ENCODE data around the gene PIP5K1B. TPM values are rescaled to one million over a fixed set of nuclear protein-coding genes. Genes with fewer than 3 reads are reported as not detected.
A peak's percentile ranks its signal among the peaks of the same experiment; 100 is the strongest.

The PIP5K1B gene
- total RNA-seq, 2 donors from 2014 or later: 3.9 to 7.1 TPM

- DNase-seq (ENCODE audit: low spot score): no peak
Observed at GRCh38 chr9:69028754-69029153, 323.7 kb downstream of the PIP5K1B start.

GRCh38 chr9:69029535-69029934 lies 324.5 kb downstream of the PIP5K1B start:
- TF ChIP-seq CTCF (IDR thresholded peaks at IDR 0.05): no peak
- no peak overlapping the region for H3K27ac ChIP-seq
- DNase-seq (ENCODE audit: low spot score): no peak
- no peak for ATAC-seq (ENCODE audit: insufficient number of reproducible peaks, low FRiP score, low read depth)
- H3K4me3 ChIP-seq: no peak overlapping the region
- H3K4me1 ChIP-seq (ENCODE audit: control insufficient read depth in 1 of 2, low read depth in 2 of 2): no peaks in the 10 kb centered on the region
- no peaks in the 10 kb centered on the region for H3K27me3 ChIP-seq (replicated peaks; ENCODE audit: insufficient read depth)
- H3K36me3 ChIP-seq: no peaks in the 10 kb centered on the region
- no peaks in the 10 kb centered on the region for H3K9me3 ChIP-seq

More at GRCh38 chr9:69028754-69029153, 323.7 kb downstream of the PIP5K1B start:
- no peaks in the 10 kb centered on the region for H3K4me1 ChIP-seq (ENCODE audit: control insufficient read depth in 1 of 2, low read depth in 2 of 2)
- no peaks in the 10 kb centered on the region for H3K36me3 ChIP-seq
- no peak overlapping the region for H3K27ac ChIP-seq
- H3K9me3 ChIP-seq: no peaks in the 10 kb centered on the region
- ATAC-seq (ENCODE audit: insufficient number of reproducible peaks, low FRiP score, low read depth): no peak
- no peak overlapping the region for H3K4me3 ChIP-seq
- no peaks in the 10 kb centered on the region for H3K27me3 ChIP-seq (replicated peaks; ENCODE audit: insufficient read depth)
- TF ChIP-seq CTCF (IDR thresholded peaks at IDR 0.05): no peak

GRCh38 chr9:69030851-69031645 lies 326.0 kb downstream of the PIP5K1B start:
- peaks cover 3 to 5% of the 10 kb centered on the region in 2 donors for H3K4me1 ChIP-seq (ENCODE audit: control insufficient read depth in 1 of 2, low read depth in 2 of 2)
- DNase-seq (ENCODE audit: low spot score) (no peak), ATAC-seq (ENCODE audit: insufficient number of reproducible peaks, low FRiP score, low read depth) (no peak)
- H3K36me3 ChIP-seq: no peaks in the 10 kb centered on the region
- H3K4me3 ChIP-seq: no peak overlapping the region
- no peak for TF ChIP-seq CTCF (IDR thresholded peaks at IDR 0.05)
- H3K27me3 ChIP-seq (replicated peaks; ENCODE audit: insufficient read depth): no peaks in the 10 kb centered on the region
- no peaks in the 10 kb centered on the region for H3K9me3 ChIP-seq
- H3K27ac ChIP-seq: no peak overlapping the region

GRCh38 chr9:69034071-69034470 lies 329.0 kb downstream of the PIP5K1B start:
- H3K4me1 ChIP-seq (ENCODE audit: control insufficient read depth in 1 of 2, low read depth in 2 of 2): peaks cover 8 to 12% of the 10 kb centered on the region in 2 donors
- DNase-seq (ENCODE audit: low spot score) (no peak), ATAC-seq (ENCODE audit: insufficient number of reproducible peaks, low FRiP score, low read depth) (no peak)
- no peaks in the 10 kb centered on the region for H3K36me3 ChIP-seq
- H3K4me3 ChIP-seq: no peak overlapping the region
- H3K27ac ChIP-seq: no peak overlapping the region
- no peaks in the 10 kb centered on the region for H3K9me3 ChIP-seq
- no peak for TF ChIP-seq CTCF (IDR thresholded peaks at IDR 0.05)
- no peaks in the 10 kb centered on the region for H3K27me3 ChIP-seq (replicated peaks; ENCODE audit: insufficient read depth)

- peak within 1 kb of the TSS; percentile 80 for H3K4me3 ChIP-seq
- H3K9me3 ChIP-seq: no peaks in the 10 kb centered on the region
- peak; percentile 100 for TF ChIP-seq CTCF (IDR thresholded peaks at IDR 0.05)
- no peaks in the 10 kb centered on the region for H3K27me3 ChIP-seq (replicated peaks; ENCODE audit: insufficient read depth)
- DNase-seq (ENCODE audit: low spot score): no peak
- peak; percentile 82 for ATAC-seq (ENCODE audit: insufficient number of reproducible peaks, low FRiP score, low read depth)
- H3K27ac ChIP-seq: peak within 1 kb of the TSS; percentile 48 to 64
- no peaks in the 10 kb centered on the region for H3K36me3 ChIP-seq
- H3K4me1 ChIP-seq (ENCODE audit: control insufficient read depth in 1 of 2, low read depth in 2 of 2): peaks cover 8 to 12% of the 10 kb centered on the region in 2 donors
Observed at GRCh38 chr9:69035438-69036308, 330.6 kb downstream of the PIP5K1B start, which contains the start of gene FXN. Gene FXN (plus strand): TSS chr9:69035752. CDS start chr9:69035783, 31 bp downstream.
